ENCODE data around the gene ENDOV. TPM values are rescaled to one million over a fixed set of nuclear protein-coding genes. Genes with fewer than 3 reads are reported as not detected.

Gene ENDOV
- total and polyA plus RNA-seq, 9 donors = 8.9 to 24.1 (median 20.8) TPM

- Histone ChIP-seq H3K36me3 (no peaks in the 10 kb centered on the region), H3K9me3 (no peaks in the 10 kb centered on the region), H3K27me3 (no peaks in the 10 kb centered on the region), H3K4me1 (ENCODE audit: insufficient read depth) (no peaks in the 10 kb centered on the region), H3K27ac (no peak overlapping the region), H3K4me3 (no peak overlapping the region)
- 58 to 77% (median 66%) methylated on average over 9 to 13 of the region's 13 CpGs for WGBS, 3 donors
- TF ChIP-seq POLR2A (IDR thresholded peaks at IDR 0.05) (no peak), EP300 (IDR thresholded peaks at IDR 0.05) (no peak)
- TF ChIP-seq, protein P1, sequence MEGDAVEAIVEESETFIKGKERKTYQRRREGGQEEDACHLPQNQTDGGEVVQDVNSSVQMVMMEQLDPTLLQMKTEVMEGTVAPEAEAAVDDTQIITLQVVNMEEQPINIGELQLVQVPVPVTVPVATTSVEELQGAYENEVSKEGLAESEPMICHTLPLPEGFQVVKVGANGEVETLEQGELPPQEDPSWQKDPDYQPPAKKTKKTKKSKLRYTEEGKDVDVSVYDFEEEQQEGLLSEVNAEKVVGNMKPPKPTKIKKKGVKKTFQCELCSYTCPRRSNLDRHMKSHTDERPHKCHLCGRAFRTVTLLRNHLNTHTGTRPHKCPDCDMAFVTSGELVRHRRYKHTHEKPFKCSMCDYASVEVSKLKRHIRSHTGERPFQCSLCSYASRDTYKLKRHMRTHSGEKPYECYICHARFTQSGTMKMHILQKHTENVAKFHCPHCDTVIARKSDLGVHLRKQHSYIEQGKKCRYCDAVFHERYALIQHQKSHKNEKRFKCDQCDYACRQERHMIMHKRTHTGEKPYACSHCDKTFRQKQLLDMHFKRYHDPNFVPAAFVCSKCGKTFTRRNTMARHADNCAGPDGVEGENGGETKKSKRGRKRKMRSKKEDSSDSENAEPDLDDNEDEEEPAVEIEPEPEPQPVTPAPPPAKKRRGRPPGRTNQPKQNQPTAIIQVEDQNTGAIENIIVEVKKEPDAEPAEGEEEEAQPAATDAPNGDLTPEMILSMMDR (IDR thresholded peaks at IDR 0.05) = no peak
- peak in 1 of 5 donors; percentile 31 for DNase-seq
- intact Hi-C loops (cut with DNase I) = loop anchor here in 3 of 4 donors (10.0 kb wide), 2 partner anchors 151 to 681 kb away; no protein-coding TSS in a partner anchor
Measured at GRCh38 chr17:80423536-80424225, 8.7 kb downstream of the ENDOV start.

GRCh38 chr17:80424261-80424660, 9.3 kb downstream of the ENDOV start:
- WGBS, 3 donors = 83 to 89% (median 88%) methylated on average over 8 of the region's 8 CpGs
- Histone ChIP-seq H3K27ac (no peak overlapping the region), H3K9me3 (no peaks in the 10 kb centered on the region), H3K4me3 (no peak overlapping the region), H3K27me3 (no peaks in the 10 kb centered on the region), H3K4me1 (ENCODE audit: insufficient read depth) (no peaks in the 10 kb centered on the region), H3K36me3 (no peaks in the 10 kb centered on the region)
- no peak for TF ChIP-seq POLR2A (IDR thresholded peaks at IDR 0.05)
- TF ChIP-seq, protein P1 (IDR thresholded peaks at IDR 0.05) = no peak
- TF ChIP-seq EP300 (IDR thresholded peaks at IDR 0.05) = no peak
- intact Hi-C loops (cut with DNase I) = loop anchor here in 3 of 4 donors (10.0 kb wide), 2 partner anchors 151 to 681 kb away; no protein-coding TSS in a partner anchor
- peak in 1 of 5 donors; percentile 25 for DNase-seq

DNA sequence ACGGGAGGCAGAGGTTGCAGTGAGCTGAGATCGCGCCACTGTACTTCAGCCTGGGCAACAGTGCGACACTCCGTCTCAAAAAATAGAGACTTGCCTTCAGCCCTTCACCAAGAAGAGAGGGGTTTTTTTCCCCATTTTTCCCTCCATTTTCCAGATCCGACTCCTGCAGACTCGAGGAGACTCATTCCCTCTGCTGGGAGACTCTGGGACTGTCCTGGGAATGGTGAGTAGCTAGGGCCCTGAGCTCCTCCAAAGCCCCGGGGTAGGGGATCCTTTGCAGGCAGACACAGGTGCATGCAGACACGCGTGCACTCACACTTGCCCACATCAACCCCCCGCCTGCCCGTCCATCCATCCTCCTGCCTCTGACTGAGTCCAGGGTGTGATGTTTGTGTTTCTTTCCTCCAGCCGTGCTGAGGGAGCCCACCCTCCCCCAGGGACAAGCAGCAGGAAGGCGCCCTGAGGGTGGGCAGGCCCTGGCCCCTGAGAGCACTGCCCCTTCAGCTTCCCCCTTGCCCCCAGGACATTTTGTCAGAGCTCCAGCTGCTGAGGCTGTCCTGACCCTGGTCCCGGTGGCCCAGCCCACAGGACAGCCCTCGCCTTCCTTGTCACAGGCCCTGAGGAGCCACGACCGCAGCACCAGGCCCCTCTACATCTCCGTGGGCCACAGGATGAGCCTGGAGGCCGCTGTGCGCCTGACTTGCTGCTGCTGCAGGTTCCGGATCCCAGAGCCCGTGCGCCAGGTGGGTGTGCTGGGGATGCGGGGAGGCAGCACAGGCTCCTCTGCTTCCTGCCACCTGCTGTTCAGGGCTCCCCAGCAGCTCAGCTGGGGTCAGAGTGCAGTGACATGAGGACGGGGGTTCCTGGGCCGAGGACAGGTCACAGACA, 10.2 kb downstream of the ENDOV start:
- H3K4me3 ChIP-seq = no peak overlapping the region
- no peaks in the 10 kb centered on the region for H3K36me3 ChIP-seq
- no peaks in the 10 kb centered on the region for H3K9me3 ChIP-seq
- DNase-seq = peak in 3 of 5 donors; percentile 15 to 25 (median 16)
- WGBS, 3 donors = 76 to 83% (median 79%) methylated on average over 27 of the region's 27 CpGs
- intact Hi-C loops (cut with DNase I) = loop anchor here in 3 of 4 donors (5.0 to 10.0 kb wide), 4 partner anchors 150 to 680 kb away; no protein-coding TSS in a partner anchor
- no peaks in the 10 kb centered on the region for H3K27me3 ChIP-seq
- no peaks in the 10 kb centered on the region for H3K4me1 ChIP-seq (ENCODE audit: insufficient read depth)
- TF ChIP-seq, protein P1 (IDR thresholded peaks at IDR 0.05) = no peak
- no peak for TF ChIP-seq EP300 (IDR thresholded peaks at IDR 0.05)
- no peak for TF ChIP-seq POLR2A (IDR thresholded peaks at IDR 0.05)
- no peak overlapping the region for H3K27ac ChIP-seq

DNA sequence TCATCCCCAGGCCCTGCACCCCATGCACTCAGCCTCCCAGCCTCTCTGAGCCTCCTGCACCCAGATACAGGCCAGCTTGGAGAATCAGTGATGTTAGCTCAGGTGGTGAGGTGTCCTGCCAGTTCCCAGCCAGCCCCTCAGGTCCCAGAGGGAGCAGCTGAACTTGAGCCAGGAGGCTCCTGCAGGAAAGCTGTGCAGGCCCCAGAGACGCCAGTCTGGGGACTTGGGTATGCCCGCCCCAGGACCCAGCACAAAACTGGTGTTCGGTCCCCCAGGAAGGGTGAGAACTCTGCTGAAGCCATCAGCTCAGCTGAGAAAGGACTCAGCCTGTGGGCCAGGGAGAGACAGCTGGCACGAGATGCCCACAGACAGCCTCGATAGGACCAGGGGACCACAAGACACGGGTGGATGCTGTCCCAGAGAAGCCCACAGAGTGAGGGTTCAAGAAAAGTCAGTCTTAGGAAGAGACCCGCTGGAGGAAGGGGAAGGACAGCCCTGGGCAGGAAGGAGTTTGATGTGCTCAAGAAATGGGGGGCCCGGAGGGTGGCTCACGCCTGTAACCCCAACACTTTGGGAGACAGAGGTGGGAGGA, 11.0 kb downstream of the ENDOV start:
- no peaks in the 10 kb centered on the region for H3K4me1 ChIP-seq (ENCODE audit: insufficient read depth)
- H3K36me3 ChIP-seq = no peaks in the 10 kb centered on the region
- peak in 3 of 5 donors; percentile 13 to 28 (median 16) for DNase-seq
- no peaks in the 10 kb centered on the region for H3K27me3 ChIP-seq
- 80 to 85% (median 85%) methylated on average over 9 of the region's 9 CpGs for WGBS, 3 donors
- H3K9me3 ChIP-seq = no peaks in the 10 kb centered on the region
- intact Hi-C loops (cut with DNase I) = loop anchor here (2.0 to 10.0 kb wide), 6 partner anchors 149 to 679 kb away; no protein-coding TSS in a partner anchor
- no peak overlapping the region for H3K27ac ChIP-seq
- no peak for TF ChIP-seq POLR2A (IDR thresholded peaks at IDR 0.05)
- no peak for TF ChIP-seq EP300 (IDR thresholded peaks at IDR 0.05)
- TF ChIP-seq, protein P1 (IDR thresholded peaks at IDR 0.05) = no peak
- H3K4me3 ChIP-seq = no peak overlapping the region

Data from ovary (tissue), 9 donors.